HCT116 (cell line): ENCODE results near the gene CACNG6. TPM values are rescaled to one million over a fixed set of nuclear protein-coding genes. Genes with fewer than 3 reads are reported as not detected.

Experiments used
- ATAC-seq: fragments of 200-7000 bp; cut with Tn5 transposase; 2 replicates; pipeline ENCODE4 v1.9.1; 2020; ENCODE audit warnings: mild to moderate bottlenecking, moderate library complexity
- BruUV-seq: library from RNA; stranded (reverse); fragments of 400-500 nt; replicated peaks from 2 replicates; lab custom pipeline; 2021; lab: Mats Ljungman, UMichigan
- CTCF ChIA-PET: fragments of 300-600 bp; sonication (Branson Sonifier 250); formaldehyde crosslinking; loops from one replicate; lab custom pipeline; 2021; ENCODE audit warnings: antibody characterized with exemption; lab: Charles Lee
- POLR2A ChIA-PET: fragments of 300-600, 350-600 bp; sonication (Branson Sonifier 250); formaldehyde crosslinking; loops from one replicate; lab custom pipeline; 2021; ENCODE audit warnings: antibody characterized with exemption; lab: Charles Lee
- RAD21 ChIA-PET, 2 experiments: fragments of 300-600 bp; sonication (Branson Sonifier 250); formaldehyde crosslinking; loops; one replicate each; lab custom pipeline; 2023; ENCODE audit warnings: low total read pairs in 2 of 2; ENCODE audit not compliant: uncharacterized antibody in 2 of 2, unreplicated experiment in 2 of 2, low non-redundant PET in 1 of 2; lab: Charles Lee
- DNase-seq: peaks from one replicate; pipeline ENCODE4 v3.0.0-alpha.2; 2010; ENCODE audit warnings: low read depth, low spot score
- H2AFZ ChIP-seq: fragments of 200-600 bp; shearing (Covaris generic), sonication (generic); 2 replicates; pipeline ENCODE4 v1.6.1; 2017; ENCODE audit warnings: low read depth, mixed run types, mixed read lengths, antibody characterized with exemption, low read length; ENCODE audit not compliant: poor library complexity, severe bottlenecking
- H3K27ac ChIP-seq: 2 replicates; pipeline ENCODE4 v1.5.1; 2012; ENCODE audit warnings: low read depth, low read length
- H3K27me3 ChIP-seq: fragments of 200-600 bp; sonication (generic); 2 replicates; pipeline ENCODE4 v1.6.1; 2016; ENCODE audit warnings: mixed run types, low read length, mixed read lengths; ENCODE audit not compliant: insufficient read depth
- H3K36me3 ChIP-seq, 2 experiments: fragments of 200-500 bp in 1 of 2; fragments of 200-600 bp in 1 of 2; sonication (Bioruptor generic) in 1 of 2; sonication (generic) in 1 of 2; 2 replicates each; pipeline versions ENCODE4 v1.5.1 to v1.6.1; 2014 to 2016; ENCODE audit warnings: low read length in 2 of 2, inconsistent platforms in 1 of 2, mixed read lengths in 1 of 2, mixed run types in 1 of 2; ENCODE audit not compliant: insufficient read depth in 2 of 2, control insufficient read depth in 1 of 2
- H3K4me1 ChIP-seq, 2 experiments: fragments of 200-600 bp in 1 of 2; sonication (generic) in 1 of 2; 2 replicates each; pipeline versions ENCODE4 v1.5.1 to v1.6.1; 2012 to 2017; ENCODE audit warnings: low read length in 2 of 2, inconsistent platforms in 1 of 2, mild to moderate bottlenecking in 1 of 2, mixed read lengths in 1 of 2, mixed run types in 1 of 2, moderate library complexity in 1 of 2; ENCODE audit not compliant: insufficient read depth in 2 of 2, control insufficient read depth in 1 of 2
- H3K4me2 ChIP-seq: fragments of 200-600 bp; sonication (generic); 2 replicates; pipeline ENCODE4 v1.6.1; 2017; ENCODE audit warnings: mixed run types, low read length, mixed read lengths
- H3K4me3 ChIP-seq, 2 experiments: fragments of 200-600 bp in 1 of 2; sonication (generic) in 1 of 2; replicated peaks in 1 of 2; 2 replicates each; pipeline ENCODE4 v1.5.1; 2011 to 2016; ENCODE audit warnings: low read length in 2 of 2, control low read depth in 1 of 2, low read depth in 1 of 2, mild to moderate bottlenecking in 1 of 2, mixed read lengths in 1 of 2, mixed run types in 1 of 2
- H3K79me2 ChIP-seq: fragments of 200-600 bp; sonication (generic); 2 replicates; pipeline ENCODE4 v1.6.1; 2017; ENCODE audit warnings: mild to moderate bottlenecking, mixed run types, low read length, moderate library complexity, mixed read lengths; ENCODE audit not compliant: insufficient read depth
- H3K9ac ChIP-seq: fragments of 200-600 bp; sonication (generic); 2 replicates; pipeline ENCODE4 v1.6.1; 2016; ENCODE audit warnings: low read length, mixed read lengths
- H3K9me2 ChIP-seq: fragments of 200-600 bp; sonication (generic), shearing (Covaris generic); 2 replicates; pipeline ENCODE4 v1.6.1; 2017; ENCODE audit warnings: mixed run types, mild to moderate bottlenecking, moderate library complexity; ENCODE audit not compliant: insufficient read depth
- H3K9me3 ChIP-seq, 2 experiments: fragments of 200-500 bp in 1 of 2; fragments of 200-600 bp in 1 of 2; sonication (Bioruptor generic) in 1 of 2; sonication (generic) in 1 of 2; 2 replicates each; pipeline ENCODE4 v1.6.1; 2014 to 2017; ENCODE audit warnings: low read length in 2 of 2, mixed read lengths in 2 of 2, inconsistent platforms in 1 of 2, low read depth in 1 of 2, mild to moderate bottlenecking in 1 of 2, mixed run types in 1 of 2, moderate library complexity in 1 of 2; ENCODE audit not compliant: control insufficient read depth in 1 of 2, insufficient read depth in 1 of 2
- H4K20me1 ChIP-seq: fragments of 200-600 bp; sonication (generic), shearing (Covaris generic); 2 replicates; pipeline ENCODE4 v1.6.1; 2017; ENCODE audit warnings: mixed run types, mild to moderate bottlenecking, moderate library complexity; ENCODE audit not compliant: insufficient read depth
- EGR1 ChIP-seq: IDR thresholded peaks from 2 replicates; pipeline ENCODE4 v1.6.1; 2012; ENCODE audit warnings: low read depth
- POLR2AphosphoS5 ChIP-seq: IDR thresholded peaks from 2 replicates; pipeline ENCODE4 v1.6.1; 2011; ENCODE audit warnings: mild to moderate bottlenecking, low read depth, low read length, moderate library complexity
- RAD21 ChIP-seq: IDR thresholded peaks from 2 replicates; pipeline ENCODE4 v1.6.1; 2012; ENCODE audit warnings: low read depth, mild to moderate bottlenecking
- SIN3A ChIP-seq: IDR thresholded peaks from 2 replicates; pipeline ENCODE4 v1.6.1; 2012; ENCODE audit warnings: low read depth
- YY1 ChIP-seq: IDR thresholded peaks from 2 replicates; pipeline ENCODE4 v1.6.1; 2011; ENCODE audit warnings: low read length, low read depth, moderate library complexity, mild to moderate bottlenecking; ENCODE audit not compliant: insufficient replicate concordance; ENCODE audit errors: extremely low read depth
- ZFX ChIP-seq: fragments of 450-650 bp; IDR thresholded peaks from 2 replicates; pipeline ENCODE4 v1.6.1; 2017
- intact Hi-C: fragments of 100-400 bp; cut with micrococcal nuclease; formaldehyde crosslinking; loops from 2 replicates; pipeline ENCODE4 v1.10.0; 2022
- total RNA-seq: library from RNA; stranded (reverse); gene quantifications from one replicate; pipeline ENCODE4 v1.2.1, GENCODE V29; 2021; ENCODE audit not compliant: unreplicated experiment
- TF ChIP-seq, protein P1 (sequence below): IDR thresholded peaks from 2 replicates; pipeline ENCODE4 v1.6.1; 2012
- TF ChIP-seq, protein P2 (sequence below): IDR thresholded peaks from 2 replicates; pipeline ENCODE4 v1.6.1; 2012
- TF ChIP-seq, protein P3 (sequence below): IDR thresholded peaks from 2 replicates; pipeline ENCODE4 v1.6.1; 2011; ENCODE audit warnings: mild to moderate bottlenecking, low read length, moderate library complexity; ENCODE audit not compliant: insufficient replicate concordance; ENCODE audit errors: extremely low read depth

The CACNG6 gene
- total RNA-seq, 1 experiment from 2014 or later: 0.15 TPM

DNA sequence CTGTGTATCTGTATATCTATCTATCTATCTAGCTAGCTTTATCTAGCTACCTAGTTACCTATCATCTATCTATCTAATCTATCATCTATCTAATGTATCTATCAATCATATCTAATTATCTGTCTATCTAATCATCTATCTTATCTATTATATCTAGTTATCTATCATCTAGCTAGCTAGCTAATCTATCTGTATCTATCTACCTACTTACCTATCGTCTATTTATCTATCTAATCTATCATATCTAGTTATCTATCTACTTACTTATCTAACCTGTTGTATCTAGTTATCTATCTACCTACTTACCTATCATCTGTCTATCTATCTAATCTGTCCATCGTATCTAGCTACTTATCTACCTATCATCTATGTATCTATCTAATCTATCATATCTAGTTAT, 54.3 kb downstream of the CACNG6 start:
- DNase-seq (no peak), ATAC-seq (no peak)
- ChIA-PET POLR2A (no interaction called here), RAD21 (no interaction called here), CTCF (no interaction called here)
- no peaks in the 10 kb centered on the region for H4K20me1 ChIP-seq
- peaks cover 17% of the 10 kb centered on the region; the same call in 1 of the 2 replicates for H3K27me3 ChIP-seq
- no peak overlapping the region for H3K27ac ChIP-seq
- H3K4me1 ChIP-seq: peaks cover 0 to 9% of the 10 kb centered on the region in 2 experiments; a peak in 2 of 4 replicates
- TF ChIP-seq POLR2AphosphoS5 (no peak), RAD21 (no peak), SIN3A (no peak), EGR1 (no peak), YY1 (no peak), ZFX (no peak)
- TF ChIP-seq, protein P1, sequence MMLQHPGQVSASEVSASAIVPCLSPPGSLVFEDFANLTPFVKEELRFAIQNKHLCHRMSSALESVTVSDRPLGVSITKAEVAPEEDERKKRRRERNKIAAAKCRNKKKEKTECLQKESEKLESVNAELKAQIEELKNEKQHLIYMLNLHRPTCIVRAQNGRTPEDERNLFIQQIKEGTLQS: no peak
- TF ChIP-seq, protein P2, sequence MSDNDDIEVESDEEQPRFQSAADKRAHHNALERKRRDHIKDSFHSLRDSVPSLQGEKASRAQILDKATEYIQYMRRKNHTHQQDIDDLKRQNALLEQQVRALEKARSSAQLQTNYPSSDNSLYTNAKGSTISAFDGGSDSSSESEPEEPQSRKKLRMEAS: no peak
- TF ChIP-seq, protein P3, sequence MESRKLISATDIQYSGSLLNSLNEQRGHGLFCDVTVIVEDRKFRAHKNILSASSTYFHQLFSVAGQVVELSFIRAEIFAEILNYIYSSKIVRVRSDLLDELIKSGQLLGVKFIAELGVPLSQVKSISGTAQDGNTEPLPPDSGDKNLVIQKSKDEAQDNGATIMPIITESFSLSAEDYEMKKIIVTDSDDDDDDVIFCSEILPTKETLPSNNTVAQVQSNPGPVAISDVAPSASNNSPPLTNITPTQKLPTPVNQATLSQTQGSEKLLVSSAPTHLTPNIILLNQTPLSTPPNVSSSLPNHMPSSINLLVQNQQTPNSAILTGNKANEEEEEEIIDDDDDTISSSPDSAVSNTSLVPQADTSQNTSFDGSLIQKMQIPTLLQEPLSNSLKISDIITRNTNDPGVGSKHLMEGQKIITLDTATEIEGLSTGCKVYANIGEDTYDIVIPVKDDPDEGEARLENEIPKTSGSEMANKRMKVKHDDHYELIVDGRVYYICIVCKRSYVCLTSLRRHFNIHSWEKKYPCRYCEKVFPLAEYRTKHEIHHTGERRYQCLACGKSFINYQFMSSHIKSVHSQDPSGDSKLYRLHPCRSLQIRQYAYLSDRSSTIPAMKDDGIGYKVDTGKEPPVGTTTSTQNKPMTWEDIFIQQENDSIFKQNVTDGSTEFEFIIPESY: no peak
- no peak overlapping the region for H3K4me3 ChIP-seq
- H3K79me2 ChIP-seq: no peaks in the 10 kb centered on the region
- no peak overlapping the region for H3K4me2 ChIP-seq
- intact Hi-C loops: no loop called here
- H3K9me3 ChIP-seq: no peaks in the 10 kb centered on the region
- H3K9ac ChIP-seq: no peak overlapping the region
- H3K9me2 ChIP-seq: no peaks in the 10 kb centered on the region
- no TSS peak for BruUV-seq
- no peaks in the 10 kb centered on the region for H3K36me3 ChIP-seq
- H2AFZ ChIP-seq: no peak overlapping the region
